Nephron progenitor cell (in vitro differentiated cells): ENCODE measurements around the gene DNAJC13.

Experiments
- DNase-seq: peaks from one replicate; pipeline ENCODE4 v3.0.0; 2021
- H3K27ac Mint-ChIP-seq: 2 replicates; pipeline ENCODE4 v1.8.0; 2021; ENCODE audit warnings: mild to moderate bottlenecking, moderate library complexity, mixed read lengths
- H3K27me3 Mint-ChIP-seq: 2 replicates; pipeline ENCODE4 v1.8.0; 2021; ENCODE audit warnings: mild to moderate bottlenecking, low read depth, mixed read lengths; ENCODE audit not compliant: poor library complexity
- H3K36me3 Mint-ChIP-seq: 2 replicates; pipeline ENCODE4 v1.8.0; 2021; ENCODE audit warnings: low read depth, mixed read lengths
- H3K4me1 Mint-ChIP-seq: 2 replicates; pipeline ENCODE4 v1.8.0; 2021; ENCODE audit warnings: mixed read lengths
- H3K4me3 Mint-ChIP-seq: 2 replicates; pipeline ENCODE4 v1.8.0; 2021; ENCODE audit warnings: mild to moderate bottlenecking, moderate library complexity, mixed read lengths
- H3K9me3 Mint-ChIP-seq: 2 replicates; pipeline ENCODE4 v1.8.0; 2021; ENCODE audit warnings: mild to moderate bottlenecking, moderate library complexity, mixed read lengths
- TF ChIP-seq, protein P1 (sequence below): fragments of 200-600 bp; sonication (generic); IDR thresholded peaks from 2 replicates; pipeline ENCODE4 v1.5.0; 2021; ENCODE audit warnings: antibody characterized with exemption

The DNAJC13 gene

DNA sequence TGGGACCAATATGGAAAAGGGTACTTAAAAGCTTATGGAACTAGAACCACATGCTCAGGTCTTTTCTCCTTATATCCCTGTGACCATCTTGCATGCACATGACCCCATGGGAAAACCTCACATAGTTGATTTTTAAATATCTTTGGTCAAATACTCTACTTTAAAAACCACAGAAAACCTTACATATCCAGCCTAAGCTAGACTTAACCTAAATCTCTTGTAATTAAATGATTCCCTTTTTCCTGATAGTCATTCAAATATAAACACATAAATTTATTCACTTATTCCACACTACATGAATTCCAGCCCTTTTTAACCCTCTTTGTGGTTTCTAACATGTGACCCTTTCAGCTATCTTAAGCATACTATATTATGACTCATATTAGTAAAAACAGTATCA lies 46.8 kb downstream of the DNAJC13 start:
- peaks cover 5% of the 10 kb centered on the region for H3K9me3 Mint-ChIP-seq
- no peaks in the 10 kb centered on the region for H3K4me1 Mint-ChIP-seq
- TF ChIP-seq, protein P1, sequence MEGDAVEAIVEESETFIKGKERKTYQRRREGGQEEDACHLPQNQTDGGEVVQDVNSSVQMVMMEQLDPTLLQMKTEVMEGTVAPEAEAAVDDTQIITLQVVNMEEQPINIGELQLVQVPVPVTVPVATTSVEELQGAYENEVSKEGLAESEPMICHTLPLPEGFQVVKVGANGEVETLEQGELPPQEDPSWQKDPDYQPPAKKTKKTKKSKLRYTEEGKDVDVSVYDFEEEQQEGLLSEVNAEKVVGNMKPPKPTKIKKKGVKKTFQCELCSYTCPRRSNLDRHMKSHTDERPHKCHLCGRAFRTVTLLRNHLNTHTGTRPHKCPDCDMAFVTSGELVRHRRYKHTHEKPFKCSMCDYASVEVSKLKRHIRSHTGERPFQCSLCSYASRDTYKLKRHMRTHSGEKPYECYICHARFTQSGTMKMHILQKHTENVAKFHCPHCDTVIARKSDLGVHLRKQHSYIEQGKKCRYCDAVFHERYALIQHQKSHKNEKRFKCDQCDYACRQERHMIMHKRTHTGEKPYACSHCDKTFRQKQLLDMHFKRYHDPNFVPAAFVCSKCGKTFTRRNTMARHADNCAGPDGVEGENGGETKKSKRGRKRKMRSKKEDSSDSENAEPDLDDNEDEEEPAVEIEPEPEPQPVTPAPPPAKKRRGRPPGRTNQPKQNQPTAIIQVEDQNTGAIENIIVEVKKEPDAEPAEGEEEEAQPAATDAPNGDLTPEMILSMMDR: no peak
- H3K36me3 Mint-ChIP-seq: peaks cover 70% of the 10 kb centered on the region
- DNase-seq: no peak
- no peak overlapping the region for H3K4me3 Mint-ChIP-seq
- no peak overlapping the region for H3K27ac Mint-ChIP-seq
- H3K27me3 Mint-ChIP-seq: no peaks in the 10 kb centered on the region

DNA sequence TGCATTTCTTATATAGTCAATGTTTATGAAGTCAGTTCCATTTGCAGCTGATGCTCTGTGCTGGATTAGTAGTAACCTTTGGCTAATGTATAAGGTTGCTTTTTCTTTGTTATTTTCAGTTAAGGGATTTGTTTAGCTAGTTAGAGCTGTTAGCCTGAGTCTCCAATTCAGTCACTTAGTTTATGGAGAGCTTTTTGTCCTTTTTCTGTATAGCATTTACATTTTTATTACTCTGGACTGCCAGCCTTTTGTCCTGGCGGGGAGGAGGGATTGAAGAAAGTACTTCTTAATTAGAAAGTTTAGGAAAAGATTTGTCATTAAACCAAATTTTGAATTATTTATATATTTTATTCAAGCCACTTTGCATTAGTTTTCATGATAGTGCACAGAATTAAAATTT lies 52.0 kb downstream of the DNAJC13 start:
- Mint-ChIP-seq H3K27ac (no peak overlapping the region), H3K4me3 (no peak overlapping the region), H3K27me3 (no peaks in the 10 kb centered on the region), H3K4me1 (no peaks in the 10 kb centered on the region), H3K9me3 (peaks cover 22% of the 10 kb centered on the region), H3K36me3 (peaks cover 80% of the 10 kb centered on the region)
- TF ChIP-seq, protein P1: no peak
- DNase-seq: no peak

DNA sequence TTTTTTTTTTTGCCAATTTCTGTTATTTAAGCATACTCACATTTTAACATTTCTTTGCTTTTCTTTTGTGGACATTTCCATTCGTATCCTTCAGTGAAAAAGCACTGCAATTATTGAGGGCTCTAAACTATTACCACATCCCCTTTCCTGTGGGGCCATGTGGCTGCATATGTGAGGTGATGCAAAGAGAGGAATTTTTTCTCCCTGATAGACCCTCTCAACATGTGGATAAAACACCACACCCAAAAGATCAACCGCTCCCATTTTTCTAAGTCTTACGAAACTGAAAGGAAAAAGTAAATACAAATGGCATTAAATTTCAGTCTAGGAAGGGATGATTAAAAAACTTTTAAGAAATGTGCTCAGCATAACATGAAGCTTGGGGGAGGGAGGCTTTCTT lies 68.8 kb downstream of the DNAJC13 start:
- H3K27ac Mint-ChIP-seq: no peak overlapping the region
- peaks cover 25% of the 10 kb centered on the region for H3K36me3 Mint-ChIP-seq
- no peaks in the 10 kb centered on the region for H3K4me1 Mint-ChIP-seq
- H3K4me3 Mint-ChIP-seq: no peak overlapping the region
- no peaks in the 10 kb centered on the region for H3K27me3 Mint-ChIP-seq
- no peak for DNase-seq
- H3K9me3 Mint-ChIP-seq: no peaks in the 10 kb centered on the region
- TF ChIP-seq, protein P1: no peak

DNA sequence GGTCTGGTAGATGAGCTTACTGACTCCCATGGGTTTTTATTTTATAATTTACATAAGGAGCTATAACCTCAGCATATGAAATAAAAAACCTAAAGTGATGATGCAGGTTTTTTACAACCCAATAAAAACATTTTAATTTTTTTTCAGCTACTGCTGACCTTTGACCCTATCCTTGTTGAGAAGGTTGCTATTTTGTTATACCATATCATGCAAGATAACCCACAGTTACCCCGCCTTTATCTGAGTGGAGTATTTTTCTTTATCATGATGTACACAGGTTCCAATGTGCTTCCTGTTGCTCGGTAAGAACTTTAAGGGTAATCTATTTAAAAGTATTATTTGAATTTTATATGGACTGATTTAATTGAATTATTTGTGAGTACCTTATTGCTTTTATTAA lies 70.8 kb downstream of the DNAJC13 start:
- TF ChIP-seq, protein P1: no peak
- Mint-ChIP-seq H3K9me3 (no peaks in the 10 kb centered on the region), H3K4me3 (no peak overlapping the region), H3K36me3 (peaks cover 21% of the 10 kb centered on the region), H3K27me3 (no peaks in the 10 kb centered on the region), H3K27ac (no peak overlapping the region), H3K4me1 (no peaks in the 10 kb centered on the region)
- DNase-seq: no peak

DNA sequence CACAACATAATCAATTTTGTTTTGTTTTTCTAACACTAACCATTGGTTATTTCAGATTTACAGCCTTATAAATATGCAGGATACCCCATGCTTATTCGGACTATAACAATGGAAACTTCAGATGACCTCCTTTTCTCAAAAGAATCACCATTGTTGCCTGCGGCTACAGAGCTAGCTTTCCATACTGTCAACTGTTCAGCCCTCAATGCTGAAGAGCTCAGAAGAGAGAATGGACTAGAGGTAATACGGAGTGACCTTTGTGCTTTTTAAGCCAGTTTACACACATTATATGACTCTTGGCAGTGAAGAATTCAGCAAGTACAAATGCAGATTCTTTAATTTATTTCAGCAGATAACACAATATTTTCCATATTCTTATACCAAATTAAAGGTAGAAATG lies 81.8 kb downstream of the DNAJC13 start:
- TF ChIP-seq, protein P1: no peak
- no peak overlapping the region for H3K27ac Mint-ChIP-seq
- H3K4me1 Mint-ChIP-seq: no peaks in the 10 kb centered on the region
- H3K36me3 Mint-ChIP-seq: peaks cover 75% of the 10 kb centered on the region
- no peak for DNase-seq
- no peak overlapping the region for H3K4me3 Mint-ChIP-seq
- no peaks in the 10 kb centered on the region for H3K9me3 Mint-ChIP-seq
- H3K27me3 Mint-ChIP-seq: no peaks in the 10 kb centered on the region

DNA sequence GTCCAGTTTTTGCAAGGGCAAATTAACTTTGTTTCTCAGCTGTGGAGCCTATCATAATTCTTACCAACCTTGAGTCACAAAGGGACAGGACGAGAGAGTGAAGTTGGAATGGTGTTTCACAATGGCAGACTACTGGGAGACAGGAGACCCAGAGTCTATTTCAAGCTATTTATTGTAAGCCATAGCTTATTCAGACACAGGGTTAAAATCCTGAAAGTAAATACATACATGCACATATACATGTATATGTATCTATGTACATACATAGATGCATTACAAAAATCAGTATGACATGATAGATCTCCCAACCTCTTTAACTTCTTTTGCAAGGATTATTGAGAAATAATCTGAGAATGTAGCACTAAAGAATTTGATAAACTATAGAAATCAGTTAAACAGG lies 86.3 kb downstream of the DNAJC13 start:
- TF ChIP-seq, protein P1: no peak
- no peak overlapping the region for H3K4me3 Mint-ChIP-seq
- H3K4me1 Mint-ChIP-seq: no peaks in the 10 kb centered on the region
- peaks cover 70% of the 10 kb centered on the region for H3K36me3 Mint-ChIP-seq
- H3K27ac Mint-ChIP-seq: no peak overlapping the region
- no peak for DNase-seq
- H3K9me3 Mint-ChIP-seq: no peaks in the 10 kb centered on the region
- no peaks in the 10 kb centered on the region for H3K27me3 Mint-ChIP-seq
